ENCODE measurements around the gene EML1.

Gene EML1

GRCh38 chr14:99857551-99857950, 64.3 kb downstream of the EML1 start:
- H3K4me1 ChIP-seq (ENCODE audit: control insufficient read depth in 5 of 5, insufficient read depth in 5 of 5, low read length in 5 of 5) = peaks cover 0 to 2% (median 0%) of the 10 kb centered on the region in 5 donors
- no peak overlapping the region for H3K4me3 ChIP-seq (ENCODE audit: low read depth in 1 of 5, low read length in 5 of 5)
- H3K36me3 ChIP-seq (ENCODE audit: control insufficient read depth in 5 of 5, insufficient read depth in 5 of 5, low read length in 5 of 5) = peaks cover 0 to 10% (median 2%) of the 10 kb centered on the region in 5 donors
- H3K9ac ChIP-seq (ENCODE audit: low read length in 5 of 5) = no peak overlapping the region
- H3K27me3 ChIP-seq (ENCODE audit: control insufficient read depth in 5 of 5, insufficient read depth in 4 of 5, low read length in 5 of 5) = no peaks in the 10 kb centered on the region
- H3K27ac ChIP-seq (ENCODE audit: low read depth, low read length) = no peak overlapping the region
- H3K9me3 ChIP-seq (ENCODE audit: control insufficient read depth in 5 of 5, low read length in 5 of 5) = no peaks in the 10 kb centered on the region

GRCh38 chr14:99860219-99860618, 67.0 kb downstream of the EML1 start:
- no peaks in the 10 kb centered on the region for H3K4me1 ChIP-seq (ENCODE audit: control insufficient read depth in 5 of 5, insufficient read depth in 5 of 5, low read length in 5 of 5)
- no peaks in the 10 kb centered on the region for H3K27me3 ChIP-seq (ENCODE audit: control insufficient read depth in 5 of 5, insufficient read depth in 4 of 5, low read length in 5 of 5)
- H3K4me3 ChIP-seq (ENCODE audit: low read depth in 1 of 5, low read length in 5 of 5) = no peak overlapping the region
- no peak overlapping the region for H3K9ac ChIP-seq (ENCODE audit: low read length in 5 of 5)
- no peak overlapping the region for H3K27ac ChIP-seq (ENCODE audit: low read depth, low read length)
- H3K36me3 ChIP-seq (ENCODE audit: control insufficient read depth in 5 of 5, insufficient read depth in 5 of 5, low read length in 5 of 5) = peaks cover 0 to 5% (median 0%) of the 10 kb centered on the region in 5 donors
- H3K9me3 ChIP-seq (ENCODE audit: control insufficient read depth in 5 of 5, low read length in 5 of 5) = no peaks in the 10 kb centered on the region

- H3K4me3 ChIP-seq (ENCODE audit: low read depth in 1 of 5, low read length in 5 of 5) = no peak overlapping the region
- H3K36me3 ChIP-seq (ENCODE audit: control insufficient read depth in 5 of 5, insufficient read depth in 5 of 5, low read length in 5 of 5) = peaks cover 0 to 5% (median 3%) of the 10 kb centered on the region in 5 donors
- no peak overlapping the region for H3K27ac ChIP-seq (ENCODE audit: low read depth, low read length)
- no peaks in the 10 kb centered on the region for H3K4me1 ChIP-seq (ENCODE audit: control insufficient read depth in 5 of 5, insufficient read depth in 5 of 5, low read length in 5 of 5)
- no peak overlapping the region for H3K9ac ChIP-seq (ENCODE audit: low read length in 5 of 5)
- no peaks in the 10 kb centered on the region for H3K27me3 ChIP-seq (ENCODE audit: control insufficient read depth in 5 of 5, insufficient read depth in 4 of 5, low read length in 5 of 5)
- H3K9me3 ChIP-seq (ENCODE audit: control insufficient read depth in 5 of 5, low read length in 5 of 5) = no peaks in the 10 kb centered on the region
These were observed 68.9 kb downstream of the EML1 start for GRCh38 chr14:99862136-99862535.

- H3K9ac ChIP-seq (ENCODE audit: low read length in 5 of 5) = no peak overlapping the region
- no peak overlapping the region for H3K4me3 ChIP-seq (ENCODE audit: low read depth in 1 of 5, low read length in 5 of 5)
- no peaks in the 10 kb centered on the region for H3K9me3 ChIP-seq (ENCODE audit: control insufficient read depth in 5 of 5, low read length in 5 of 5)
- peaks cover 0 to 5% (median 3%) of the 10 kb centered on the region in 5 donors for H3K36me3 ChIP-seq (ENCODE audit: control insufficient read depth in 5 of 5, insufficient read depth in 5 of 5, low read length in 5 of 5)
- H3K4me1 ChIP-seq (ENCODE audit: control insufficient read depth in 5 of 5, insufficient read depth in 5 of 5, low read length in 5 of 5) = no peaks in the 10 kb centered on the region
- H3K27me3 ChIP-seq (ENCODE audit: control insufficient read depth in 5 of 5, insufficient read depth in 4 of 5, low read length in 5 of 5) = no peaks in the 10 kb centered on the region
- no peak overlapping the region for H3K27ac ChIP-seq (ENCODE audit: low read depth, low read length)
These were observed 69.8 kb downstream of the EML1 start for GRCh38 chr14:99863059-99863458.

GRCh38 chr14:99865408-99865807, 72.2 kb downstream of the EML1 start:
- Histone ChIP-seq H3K36me3 (ENCODE audit: control insufficient read depth in 5 of 5, insufficient read depth in 5 of 5, low read length in 5 of 5) (peaks cover 0 to 3% (median 0%) of the 10 kb centered on the region in 5 donors), H3K4me3 (ENCODE audit: low read depth in 1 of 5, low read length in 5 of 5) (no peak overlapping the region), H3K9me3 (ENCODE audit: control insufficient read depth in 5 of 5, low read length in 5 of 5) (no peaks in the 10 kb centered on the region), H3K27ac (ENCODE audit: low read depth, low read length) (no peak overlapping the region), H3K9ac (ENCODE audit: low read length in 5 of 5) (no peak overlapping the region), H3K27me3 (ENCODE audit: control insufficient read depth in 5 of 5, insufficient read depth in 4 of 5, low read length in 5 of 5) (no peaks in the 10 kb centered on the region), H3K4me1 (ENCODE audit: control insufficient read depth in 5 of 5, insufficient read depth in 5 of 5, low read length in 5 of 5) (peaks cover 0 to 4% (median 0%) of the 10 kb centered on the region in 5 donors)

- Histone ChIP-seq H3K9ac (ENCODE audit: low read length in 5 of 5) (no peak overlapping the region), H3K9me3 (ENCODE audit: control insufficient read depth in 5 of 5, low read length in 5 of 5) (no peaks in the 10 kb centered on the region), H3K27me3 (ENCODE audit: control insufficient read depth in 5 of 5, insufficient read depth in 4 of 5, low read length in 5 of 5) (no peaks in the 10 kb centered on the region), H3K27ac (ENCODE audit: low read depth, low read length) (no peak overlapping the region), H3K4me1 (ENCODE audit: control insufficient read depth in 5 of 5, insufficient read depth in 5 of 5, low read length in 5 of 5) (peaks cover 0 to 20% (median 0%) of the 10 kb centered on the region in 5 donors), H3K36me3 (ENCODE audit: control insufficient read depth in 5 of 5, insufficient read depth in 5 of 5, low read length in 5 of 5) (peaks cover 0 to 3% (median 0%) of the 10 kb centered on the region in 5 donors), H3K4me3 (ENCODE audit: low read depth in 1 of 5, low read length in 5 of 5) (no peak overlapping the region)
These were observed 77.4 kb downstream of the EML1 start for GRCh38 chr14:99870617-99871016.

GRCh38 chr14:99871771-99872170, 78.6 kb downstream of the EML1 start:
- Histone ChIP-seq H3K36me3 (ENCODE audit: control insufficient read depth in 5 of 5, insufficient read depth in 5 of 5, low read length in 5 of 5) (peaks cover 0 to under 1% (median 0%) of the 10 kb centered on the region in 5 donors), H3K4me3 (ENCODE audit: low read depth in 1 of 5, low read length in 5 of 5) (no peak overlapping the region), H3K9me3 (ENCODE audit: control insufficient read depth in 5 of 5, low read length in 5 of 5) (no peaks in the 10 kb centered on the region), H3K27me3 (ENCODE audit: control insufficient read depth in 5 of 5, insufficient read depth in 4 of 5, low read length in 5 of 5) (no peaks in the 10 kb centered on the region), H3K9ac (ENCODE audit: low read length in 5 of 5) (no peak overlapping the region), H3K4me1 (ENCODE audit: control insufficient read depth in 5 of 5, insufficient read depth in 5 of 5, low read length in 5 of 5) (peaks cover 0 to 20% (median 0%) of the 10 kb centered on the region in 5 donors), H3K27ac (ENCODE audit: low read depth, low read length) (no peak overlapping the region)

- Histone ChIP-seq H3K9me3 (ENCODE audit: control insufficient read depth in 5 of 5, low read length in 5 of 5) (no peaks in the 10 kb centered on the region), H3K36me3 (ENCODE audit: control insufficient read depth in 5 of 5, insufficient read depth in 5 of 5, low read length in 5 of 5) (no peaks in the 10 kb centered on the region), H3K27ac (ENCODE audit: low read depth, low read length) (no peak overlapping the region), H3K27me3 (ENCODE audit: control insufficient read depth in 5 of 5, insufficient read depth in 4 of 5, low read length in 5 of 5) (peaks cover 0 to 2% (median 0%) of the 10 kb centered on the region in 5 donors), H3K4me1 (ENCODE audit: control insufficient read depth in 5 of 5, insufficient read depth in 5 of 5, low read length in 5 of 5) (peaks cover 0 to 20% (median 0%) of the 10 kb centered on the region in 5 donors), H3K9ac (ENCODE audit: low read length in 5 of 5) (no peak overlapping the region), H3K4me3 (ENCODE audit: low read depth in 1 of 5, low read length in 5 of 5) (no peak overlapping the region)
These were observed 79.7 kb downstream of the EML1 start for GRCh38 chr14:99872786-99873440.

GRCh38 chr14:99873653-99874052, 80.4 kb downstream of the EML1 start:
- Histone ChIP-seq H3K9ac (ENCODE audit: low read length in 5 of 5) (no peak overlapping the region), H3K36me3 (ENCODE audit: control insufficient read depth in 5 of 5, insufficient read depth in 5 of 5, low read length in 5 of 5) (peaks cover 0 to 4% (median 0%) of the 10 kb centered on the region in 5 donors), H3K27ac (ENCODE audit: low read depth, low read length) (no peak overlapping the region), H3K27me3 (ENCODE audit: control insufficient read depth in 5 of 5, insufficient read depth in 4 of 5, low read length in 5 of 5) (peaks cover 0 to 2% (median 0%) of the 10 kb centered on the region in 5 donors), H3K4me3 (ENCODE audit: low read depth in 1 of 5, low read length in 5 of 5) (no peak overlapping the region), H3K9me3 (ENCODE audit: control insufficient read depth in 5 of 5, low read length in 5 of 5) (no peaks in the 10 kb centered on the region), H3K4me1 (ENCODE audit: control insufficient read depth in 5 of 5, insufficient read depth in 5 of 5, low read length in 5 of 5) (peaks cover 0 to 20% (median 0%) of the 10 kb centered on the region in 5 donors)

- no peaks in the 10 kb centered on the region for H3K9me3 ChIP-seq (ENCODE audit: control insufficient read depth in 5 of 5, low read length in 5 of 5)
- H3K27ac ChIP-seq (ENCODE audit: low read depth, low read length) = no peak overlapping the region
- H3K9ac ChIP-seq (ENCODE audit: low read length in 5 of 5) = no peak overlapping the region
- H3K36me3 ChIP-seq (ENCODE audit: control insufficient read depth in 5 of 5, insufficient read depth in 5 of 5, low read length in 5 of 5) = peaks cover 0 to 5% (median 0%) of the 10 kb centered on the region in 5 donors
- H3K4me3 ChIP-seq (ENCODE audit: low read depth in 1 of 5, low read length in 5 of 5) = no peak overlapping the region
- H3K27me3 ChIP-seq (ENCODE audit: control insufficient read depth in 5 of 5, insufficient read depth in 4 of 5, low read length in 5 of 5) = peaks cover 0 to 2% (median 0%) of the 10 kb centered on the region in 5 donors
- H3K4me1 ChIP-seq (ENCODE audit: control insufficient read depth in 5 of 5, insufficient read depth in 5 of 5, low read length in 5 of 5) = peaks cover 0 to 20% (median 0%) of the 10 kb centered on the region in 5 donors
These were observed 81.1 kb downstream of the EML1 start for GRCh38 chr14:99874306-99874705.

Measured in subcutaneous abdominal adipose tissue (tissue), 5 donors.